Tongue (tissue), 2 donors: Measurements from ENCODE around the gene LRRC32. TPM values are rescaled to one million over a fixed set of nuclear protein-coding genes. Genes with fewer than 3 reads are reported as not detected.

Experiments
- DNase-seq: peaks from one replicate; pipeline ENCODE4 v3.0.0-alpha.2; 2015
- total RNA-seq: library from RNA; depleted of rRNA; stranded (reverse); fragments of >200 nt; gene quantifications from one replicate; pipeline ENCODE4 v1.2.3, GENCODE V29; 2014

LRRC32 gene
- total RNA-seq, 1 donor from 2014 or later: 22.1 TPM

- DNase-seq: no peak
These were observed 7.8 kb upstream of the LRRC32 start for GRCh38 chr11:76678321-76678720.

GRCh38 chr11:76677458-76677765 lies 6.9 kb upstream of the LRRC32 start:
- DNase-seq: no peak

GRCh38 chr11:76676636-76677457 lies 6.3 kb upstream of the LRRC32 start:
- DNase-seq: no peak

GRCh38 chr11:76674517-76675400 lies 4.2 kb upstream of the LRRC32 start:
- no peak for DNase-seq

- no peak for DNase-seq
These were observed 2.9 kb upstream of the LRRC32 start for GRCh38 chr11:76673176-76674142.

- no peak for DNase-seq
These were observed 2.1 kb upstream of the LRRC32 start for GRCh38 chr11:76672431-76673175.

- no peak for DNase-seq
These were observed 1.2 kb upstream of the LRRC32 start for GRCh38 chr11:76671626-76672309.

GRCh38 chr11:76671237-76671592 lies 668 bp upstream of the LRRC32 start:
- no peak for DNase-seq

GRCh38 chr11:76669901-76670484 lies 554 bp downstream of the LRRC32 start:
- DNase-seq: no peak

- DNase-seq: no peak
These were observed 2.0 kb downstream of the LRRC32 start for GRCh38 chr11:76668362-76669155.

- DNase-seq: no peak
These were observed 2.7 kb downstream of the LRRC32 start for GRCh38 chr11:76667856-76668255.

GRCh38 chr11:76667271-76667818 lies 3.2 kb downstream of the LRRC32 start:
- no peak for DNase-seq

- DNase-seq: no peak
These were observed 3.7 kb downstream of the LRRC32 start for GRCh38 chr11:76666830-76667229.

GRCh38 chr11:76666408-76666807 lies 4.1 kb downstream of the LRRC32 start:
- DNase-seq: no peak

- no peak for DNase-seq
These were observed 4.6 kb downstream of the LRRC32 start for GRCh38 chr11:76665921-76666351.

- no peak for DNase-seq
These were observed 5.4 kb downstream of the LRRC32 start for GRCh38 chr11:76665172-76665571.

- DNase-seq: no peak
These were observed 5.9 kb downstream of the LRRC32 start for GRCh38 chr11:76664578-76665061.

GRCh38 chr11:76663912-76664440 lies 6.6 kb downstream of the LRRC32 start:
- no peak for DNase-seq

- no peak for DNase-seq
These were observed 7.1 kb downstream of the LRRC32 start for GRCh38 chr11:76663486-76663810.
